Esophagus squamous epithelium (tissue), 4 donors: Measurements from ENCODE around the gene ACTG1.

Source experiments
- CTCF ChIP-seq, 6 experiments: fragments of 450-650 bp in 4 of 6; fragments of 200-600 bp in 2 of 6; sonication (generic) in 2 of 6; IDR thresholded peaks; one replicate each; pipeline ENCODE4 v1.5.1; 2016 to 2019; ENCODE audit warnings: antibody characterized with exemption in 6 of 6, mild to moderate bottlenecking in 4 of 6, moderate library complexity in 4 of 6
- POLR2A ChIP-seq, 4 donors: fragments of 450-650 bp; IDR thresholded peaks; one replicate each; pipeline ENCODE4 v1.6.1; 2017; ENCODE audit warnings: antibody characterized with exemption in 4 of 4, mild to moderate bottlenecking in 4 of 4, moderate library complexity in 3 of 4

- no peak for TF ChIP-seq CTCF (IDR thresholded peaks at IDR 0.05)
- TF ChIP-seq POLR2A (IDR thresholded peaks at IDR 0.05): no peak
Observed at GRCh38 chr17:81544281-81544974, 31.8 kb upstream of the ACTG1 start.
